ENCODE data around the gene SLC45A1. TPM values are rescaled to one million over a fixed set of nuclear protein-coding genes. Genes with fewer than 3 reads are reported as not detected.

SLC45A1 gene
- total RNA-seq, result 0.16 and 1.8 TPM in 2 replicates

GRCh38 chr1:8317647-8318381, at the start of gene SLC45A1:
Gene SLC45A1, plus strand, starts transcription at chr1:8318114. Its CDS starts 6,216 bp downstream, at chr1:8324330.

Data from bladder microvascular endothelial cell (primary cell).